Stimulated activated CD4-positive, alpha-beta T cell treated with anti-CD3 and anti-CD28 coated beads, Interleukin-4, amount 100 ng/mL, for 48 hours (primary cell): ENCODE measurements around the gene XPNPEP2.

Source experiments
- DNase-seq, 2 donors: peaks; one replicate each; pipeline ENCODE4 v3.0.0-alpha.2; 2020; ENCODE audit warnings: low read depth in 2 of 2

The XPNPEP2 gene

DNA sequence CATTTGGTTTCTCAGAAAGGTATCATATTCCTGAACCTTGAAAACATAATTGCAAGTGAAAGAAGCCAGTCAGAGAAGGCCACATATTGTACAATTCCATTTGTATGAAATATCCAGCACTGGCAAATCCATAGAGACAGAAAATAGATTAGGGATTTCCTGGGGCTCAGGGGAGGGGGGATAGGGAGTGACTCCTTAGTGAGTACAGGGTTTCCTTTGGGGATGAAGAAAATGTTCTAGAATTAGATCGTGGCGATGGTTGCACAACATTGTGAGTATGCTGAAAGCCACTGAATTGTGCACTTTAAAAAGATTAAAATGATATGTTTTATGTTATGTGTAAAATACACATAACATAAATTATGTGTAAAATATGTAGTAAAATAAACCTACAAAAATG lies 10.3 kb downstream of the XPNPEP2 start:
- DNase-seq = no peak

DNA sequence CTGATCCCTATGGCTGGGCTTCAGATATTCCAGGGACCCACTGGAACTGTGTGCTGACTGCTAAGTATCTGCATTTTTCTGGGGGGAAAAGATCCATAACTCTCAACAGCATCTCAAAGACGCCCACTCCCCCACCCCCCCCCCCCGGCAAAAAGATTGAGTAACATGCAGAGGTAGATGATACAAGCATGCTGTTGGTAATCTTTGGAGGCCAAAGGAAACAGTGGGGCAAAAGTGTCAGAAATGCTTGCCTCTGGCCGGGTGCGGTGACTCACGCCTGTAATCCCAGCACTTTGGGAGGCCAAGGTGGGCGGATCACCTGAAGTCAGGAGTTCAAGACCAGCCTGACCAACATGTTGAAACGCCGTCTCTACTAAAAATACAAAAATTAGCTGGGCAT lies 12.2 kb downstream of the XPNPEP2 start:
- DNase-seq = no peak

DNA sequence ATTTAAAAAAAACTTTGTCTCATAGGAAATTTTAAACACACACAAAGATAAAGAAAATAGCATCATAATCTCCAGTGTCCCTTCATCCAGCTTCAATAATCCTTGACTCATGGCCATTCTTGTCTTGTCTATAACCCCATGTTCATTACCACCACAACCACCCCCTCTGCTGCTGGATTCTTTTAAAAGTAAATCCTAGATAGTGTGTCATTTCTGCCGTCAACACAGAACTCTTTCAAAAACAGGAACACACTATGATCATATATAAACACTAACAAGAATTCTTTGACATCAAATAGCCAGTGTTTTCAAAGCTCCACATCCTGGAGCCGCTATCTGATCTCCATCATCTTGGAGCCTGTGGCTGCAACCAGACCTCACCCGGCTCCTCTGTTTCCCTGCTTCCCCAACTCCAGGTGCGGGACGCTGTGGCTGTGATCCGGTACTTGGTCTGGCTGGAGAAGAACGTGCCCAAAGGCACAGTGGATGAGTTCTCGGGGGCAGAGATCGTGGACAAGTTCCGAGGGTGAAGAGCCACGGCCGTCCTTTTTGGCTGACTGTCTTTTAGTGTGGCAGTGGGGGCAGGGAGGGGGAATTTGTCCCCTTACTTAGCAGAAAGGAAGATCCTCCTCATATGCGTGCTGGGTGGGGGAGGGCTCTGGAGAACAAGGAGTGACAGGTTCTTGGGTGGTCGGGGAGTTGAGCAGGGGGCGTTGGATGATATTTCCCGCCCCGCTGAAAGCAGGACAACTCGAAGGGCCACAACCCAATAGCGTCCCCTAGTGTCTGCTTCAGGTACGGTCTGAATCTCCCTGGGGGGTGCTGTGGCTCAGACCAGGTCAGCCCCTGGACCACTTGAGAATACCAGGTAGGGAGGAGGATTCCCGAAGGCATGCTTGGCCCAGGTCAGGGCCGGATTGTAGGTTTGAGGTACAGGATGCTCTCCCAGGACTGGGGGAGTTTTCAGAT lies 15.6 kb downstream of the XPNPEP2 start:
- DNase-seq = no peak

DNA sequence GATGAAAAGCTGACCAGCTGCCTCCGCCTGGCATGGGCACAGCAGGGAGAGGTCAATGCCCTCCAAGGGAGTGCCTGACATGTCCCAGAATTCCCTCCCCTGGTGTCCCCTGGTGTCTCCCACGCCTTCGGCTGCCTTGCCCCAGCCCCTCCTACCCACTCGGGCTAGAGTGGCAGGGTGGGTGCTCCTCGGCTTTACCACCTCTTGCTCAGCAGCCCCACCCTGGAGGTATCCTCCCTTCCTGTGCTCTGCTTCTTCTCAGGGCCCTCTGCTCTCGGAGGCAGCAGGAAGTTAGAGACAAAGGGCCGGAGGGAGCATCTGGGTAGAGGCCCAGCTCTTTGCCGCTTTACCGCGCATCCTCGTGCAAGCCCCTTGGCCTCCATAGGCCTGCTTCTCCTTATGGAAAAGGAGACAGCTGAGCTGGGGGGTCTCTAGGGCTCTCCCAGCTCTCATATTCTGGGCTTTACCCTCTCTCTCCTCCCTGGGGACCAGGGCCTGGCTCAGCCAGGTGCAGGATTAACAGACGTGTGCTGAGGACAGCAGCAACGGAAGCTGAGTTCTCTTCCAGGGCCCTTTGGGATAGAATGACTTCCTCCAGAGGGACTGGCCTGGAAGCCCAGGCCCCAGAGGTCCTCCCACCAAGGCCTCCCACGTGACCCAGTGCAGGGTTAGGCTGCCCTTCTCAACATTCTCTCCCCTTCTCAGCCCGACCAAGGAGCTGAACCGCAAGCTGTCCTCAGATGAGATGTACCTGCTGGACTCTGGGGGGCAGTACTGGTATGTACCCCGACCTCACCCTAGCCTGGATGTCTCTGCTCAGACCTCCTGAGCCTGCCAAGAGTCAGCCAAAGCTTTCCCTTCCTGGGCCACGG lies 17.2 kb downstream of the XPNPEP2 start:
- no peak for DNase-seq

DNA sequence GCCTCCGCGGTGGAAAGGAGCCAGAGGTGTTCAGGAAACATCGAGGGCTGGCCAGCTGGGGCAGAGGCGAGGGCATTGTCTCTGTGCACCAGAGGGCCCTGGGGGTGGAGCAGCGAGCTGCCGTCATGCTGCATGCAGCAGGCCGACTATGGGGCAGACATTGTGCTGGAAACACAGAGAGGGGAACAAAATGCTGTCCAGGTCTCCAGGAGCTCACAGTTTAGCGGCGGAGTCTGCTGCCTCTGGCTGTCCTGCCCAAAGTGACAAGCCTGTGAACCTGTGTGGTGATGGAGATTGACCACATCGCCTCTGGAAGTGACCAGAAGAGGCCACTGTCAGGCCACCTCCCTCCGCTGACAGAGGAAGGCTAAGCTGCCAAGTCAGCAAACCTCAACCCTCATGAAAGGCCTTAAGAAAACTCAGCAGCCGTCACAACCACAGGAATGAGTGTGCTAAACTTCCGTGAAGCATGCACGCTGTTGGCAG lies 20.8 kb downstream of the XPNPEP2 start:
- DNase-seq = no peak

DNA sequence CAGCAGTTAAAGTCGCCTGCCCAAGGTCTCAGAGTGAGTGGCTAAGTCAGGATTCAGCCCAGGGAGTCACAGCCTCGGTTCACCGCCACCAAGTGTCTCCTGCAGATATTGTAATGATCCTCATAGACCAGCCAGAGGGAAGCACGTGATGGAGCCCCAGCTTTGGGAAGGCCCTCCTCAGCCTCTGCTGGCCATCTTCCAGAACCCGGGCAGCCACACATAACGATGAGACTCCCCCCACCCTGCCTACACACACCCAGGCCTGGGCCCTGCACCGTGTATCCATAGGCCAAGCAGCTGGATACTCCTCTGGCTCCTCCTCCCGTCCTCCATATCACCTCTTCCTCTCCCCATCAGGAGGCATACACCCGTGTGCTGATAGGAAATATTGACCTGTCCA lies 21.4 kb downstream of the XPNPEP2 start:
- DNase-seq = no peak

DNA sequence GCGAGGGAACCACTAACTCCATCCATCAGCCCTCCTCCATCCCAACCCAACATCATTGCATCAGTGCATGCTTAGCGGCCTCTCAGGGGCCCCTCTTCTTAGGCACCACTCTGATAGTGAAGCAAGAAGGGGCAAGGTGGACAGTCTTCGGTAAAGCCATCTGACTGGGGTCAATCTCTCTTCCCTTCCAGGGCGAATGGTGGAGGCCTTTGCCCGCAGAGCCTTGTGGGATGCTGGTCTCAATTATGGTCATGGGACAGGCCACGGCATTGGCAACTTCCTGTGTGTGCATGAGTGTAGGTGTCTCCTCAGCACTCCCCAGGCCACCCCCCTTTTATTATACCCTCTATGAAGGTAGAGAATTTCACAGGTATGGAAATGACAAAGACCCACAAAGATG lies 22.2 kb downstream of the XPNPEP2 start:
- DNase-seq = no peak

DNA sequence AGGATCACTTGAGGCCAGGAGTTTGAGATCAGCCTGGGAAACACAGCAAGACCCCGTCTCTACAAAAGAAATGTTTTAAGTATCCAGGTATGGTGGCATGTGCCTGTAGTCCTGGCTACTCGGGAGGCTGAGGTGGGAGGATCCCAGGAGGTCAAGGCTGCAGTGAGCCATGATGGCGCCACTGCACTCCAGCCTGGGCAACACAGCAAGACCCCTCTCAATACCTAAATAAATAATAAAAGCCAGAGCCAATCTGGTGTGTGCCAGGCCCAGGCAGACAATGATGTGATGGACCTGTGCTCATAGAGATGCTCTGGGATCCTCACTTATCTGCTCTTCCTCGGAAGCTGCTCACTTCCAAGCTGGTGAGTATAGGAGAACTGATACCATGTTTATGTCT lies 22.8 kb downstream of the XPNPEP2 start:
- no peak for DNase-seq

DNA sequence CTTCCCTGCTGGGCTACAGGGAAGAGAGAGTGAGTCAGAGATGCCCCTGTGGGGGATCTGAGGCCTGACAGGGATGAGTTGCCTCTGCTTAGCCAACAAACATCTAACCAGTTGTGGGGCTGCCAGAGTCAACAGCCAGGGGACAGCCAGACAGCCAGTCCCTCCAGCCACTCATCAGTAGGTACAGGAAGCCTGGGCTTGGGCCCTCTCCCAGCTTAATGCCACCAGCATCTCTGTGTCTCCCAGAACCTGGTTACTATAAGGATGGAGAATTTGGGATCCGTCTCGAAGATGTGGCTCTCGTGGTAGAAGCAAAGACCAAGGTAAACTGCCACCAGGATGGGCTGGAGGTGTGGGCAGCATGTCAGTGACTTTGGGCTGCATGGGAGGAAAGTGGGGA lies 23.7 kb downstream of the XPNPEP2 start:
- no peak for DNase-seq

DNA sequence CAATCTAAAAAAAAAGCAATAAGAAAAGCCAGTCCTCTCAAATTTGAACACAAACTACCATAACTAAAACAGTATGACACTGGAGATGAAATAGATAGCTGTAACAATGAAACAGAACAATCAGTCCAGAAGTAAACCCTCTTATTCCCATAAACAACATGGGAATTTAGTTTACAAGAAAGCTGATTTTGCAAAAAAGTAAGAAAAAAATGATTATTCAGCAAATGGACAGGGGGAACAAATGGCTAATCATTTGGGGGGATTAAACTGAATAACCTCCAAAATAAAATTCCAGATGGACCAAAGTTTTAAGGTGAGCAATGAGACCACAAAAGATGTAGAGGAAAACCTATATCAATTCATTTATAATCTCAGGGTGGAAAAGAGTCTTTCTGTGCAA lies 24.9 kb downstream of the XPNPEP2 start:
- DNase-seq = no peak

DNA sequence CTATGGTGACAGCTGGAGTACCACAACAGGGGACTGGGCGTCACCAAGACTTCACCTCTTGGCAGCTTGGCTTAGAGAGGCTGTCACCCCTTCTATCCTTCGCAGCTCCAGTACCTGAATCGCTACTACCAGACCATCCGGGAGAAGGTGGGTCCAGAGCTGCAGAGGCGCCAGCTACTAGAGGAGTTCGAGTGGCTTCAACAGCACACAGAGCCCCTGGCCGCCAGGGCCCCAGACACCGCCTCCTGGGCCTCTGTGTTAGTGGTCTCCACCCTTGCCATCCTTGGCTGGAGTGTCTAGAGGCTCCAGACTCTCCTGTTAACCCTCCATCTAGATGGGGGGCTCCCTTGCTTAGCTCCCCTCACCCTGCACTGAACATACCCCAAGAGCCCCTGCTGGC lies 29.4 kb downstream of the XPNPEP2 start:
- no peak for DNase-seq

DNA sequence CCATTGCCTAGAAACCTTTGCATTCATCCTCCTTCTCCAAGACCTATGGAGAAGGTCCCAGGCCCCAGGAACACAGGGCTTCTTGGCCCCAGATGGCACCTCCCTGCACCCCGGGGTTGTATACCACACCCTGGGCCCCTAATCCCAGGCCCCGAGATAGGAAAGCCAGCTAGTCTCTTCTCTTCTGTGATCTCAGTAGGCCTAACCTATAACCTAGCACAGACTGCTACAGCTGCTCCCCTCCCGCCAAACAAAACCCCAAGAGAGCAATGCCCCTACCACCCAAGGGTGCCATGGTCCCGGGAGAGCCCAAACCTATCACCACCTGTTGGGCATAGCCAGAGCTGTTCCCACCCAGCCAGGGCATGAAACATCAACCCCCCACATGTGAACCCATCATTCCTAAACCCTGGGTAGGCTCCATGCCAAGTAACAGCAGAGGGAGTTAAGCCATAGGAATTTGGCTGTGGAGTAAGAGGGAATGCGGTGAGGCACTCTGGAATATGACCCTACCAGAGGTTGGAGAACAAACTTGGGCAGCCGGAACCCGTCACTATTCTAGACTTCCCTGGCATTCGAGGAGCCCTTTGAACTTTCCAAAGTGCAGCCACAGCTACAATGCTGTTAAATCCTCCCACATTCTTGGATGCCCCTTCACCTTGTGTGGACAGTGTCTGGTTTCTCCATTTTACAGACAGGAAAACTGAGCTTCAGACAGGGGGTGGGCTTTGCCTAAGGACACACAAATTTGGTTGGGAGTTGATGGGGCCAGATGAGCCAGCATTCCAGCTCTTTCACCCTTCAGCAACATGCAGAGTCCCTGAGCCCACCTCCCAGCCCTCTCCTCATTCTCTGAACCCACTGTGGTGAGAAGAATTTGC lies 30.0 kb downstream of the XPNPEP2 start:
- no peak for DNase-seq

DNA sequence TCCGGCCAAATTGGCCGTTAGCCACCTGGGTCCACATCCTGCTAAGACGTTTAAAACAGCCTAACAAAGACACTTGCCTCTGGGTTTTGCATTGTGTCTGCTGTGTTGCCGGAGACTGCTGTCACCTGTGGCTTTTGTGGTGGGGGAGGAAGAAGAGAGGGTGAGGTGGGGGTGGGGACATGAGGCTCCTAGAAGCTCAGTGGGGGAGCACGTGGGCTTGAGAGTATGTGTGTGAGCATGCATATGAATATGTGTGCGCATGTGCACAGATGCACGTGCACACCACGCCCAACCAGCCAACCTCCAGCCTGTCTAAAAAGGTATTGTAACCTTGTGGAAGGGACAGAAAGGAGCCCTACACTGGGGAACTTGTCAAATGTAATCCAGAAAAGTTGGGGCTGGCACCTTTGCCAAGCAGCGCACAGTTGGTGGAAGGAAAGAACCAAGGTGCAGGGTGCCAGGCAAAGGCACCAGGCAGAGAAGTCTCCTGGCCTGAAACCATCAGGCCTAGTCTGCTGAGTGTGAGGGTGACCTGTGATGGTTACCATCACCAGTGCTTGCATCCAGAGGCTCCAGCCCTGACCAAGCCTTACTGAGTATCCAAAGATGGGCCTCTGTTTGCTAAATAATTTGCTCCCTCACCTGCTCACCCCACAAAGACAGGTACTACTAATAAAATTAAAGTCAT lies 30.8 kb downstream of the XPNPEP2 start:
- peak in 1 of 2 donors; percentile 51 for DNase-seq

DNA sequence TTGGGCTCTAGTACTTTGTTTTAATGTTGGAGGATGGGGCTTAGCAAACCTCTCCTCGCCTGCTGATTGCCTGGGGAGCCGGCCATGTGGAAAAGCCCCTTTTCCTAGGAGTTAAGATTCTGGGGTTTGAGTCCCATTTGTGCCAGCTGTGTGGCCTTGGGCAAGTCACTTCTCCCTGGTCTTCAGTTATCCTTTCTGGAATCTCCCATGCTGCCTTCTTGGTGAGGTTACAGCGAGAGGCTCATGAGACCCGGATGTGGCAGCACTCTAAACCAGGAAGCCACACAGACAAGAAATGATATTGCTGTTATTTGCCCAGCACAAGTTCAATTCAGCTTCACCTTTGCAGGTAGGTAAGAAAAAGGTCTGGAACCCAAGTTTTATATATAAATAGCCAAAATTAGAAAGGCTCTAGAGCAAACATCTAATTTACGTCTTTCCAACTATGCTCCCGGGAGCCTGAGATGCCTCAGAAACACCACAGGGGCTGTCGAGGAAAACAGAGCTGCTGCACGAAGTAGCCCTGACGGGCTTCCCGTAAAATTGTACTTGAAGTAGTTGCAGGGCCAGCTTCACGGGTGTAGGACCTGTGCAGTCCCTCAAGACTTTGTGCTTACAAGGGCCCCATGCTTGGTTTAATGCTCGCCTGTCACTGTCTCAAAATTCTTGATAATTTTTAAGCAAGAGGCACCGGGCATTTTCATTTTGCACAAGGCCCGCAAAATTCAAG lies 32.7 kb downstream of the XPNPEP2 start:
- DNase-seq = no peak

DNA sequence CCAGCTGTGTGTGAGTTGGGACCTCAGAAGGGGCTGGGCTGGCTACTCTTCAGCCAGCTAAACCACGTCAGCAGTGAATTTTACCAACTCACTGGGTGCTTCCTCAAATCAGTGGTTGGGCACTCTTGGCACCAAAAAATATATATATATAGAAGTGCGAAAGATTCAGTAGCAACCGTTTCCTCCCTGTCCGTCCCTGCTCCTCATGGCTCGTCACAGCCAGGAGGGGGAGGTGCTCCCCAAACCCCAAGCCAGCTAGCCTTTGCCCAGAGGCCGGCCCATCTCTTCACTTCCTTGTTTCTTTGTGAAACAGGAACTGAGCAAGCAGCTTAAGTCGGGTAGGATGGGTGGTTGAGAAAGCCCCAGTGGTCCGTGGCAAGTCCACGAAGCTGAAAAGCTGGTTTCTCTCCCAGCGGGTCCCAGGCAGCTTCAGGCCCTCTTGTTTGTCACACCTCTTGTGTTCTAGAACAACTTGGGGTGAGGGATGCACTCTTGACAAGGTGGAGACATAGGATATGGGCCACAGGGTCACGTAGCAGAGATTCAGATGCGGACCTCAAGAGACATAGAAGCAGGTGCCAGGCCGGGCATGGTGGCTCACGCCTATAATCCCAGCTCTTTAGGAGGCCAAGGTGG lies 34.1 kb downstream of the XPNPEP2 start:
- DNase-seq = no peak

DNA sequence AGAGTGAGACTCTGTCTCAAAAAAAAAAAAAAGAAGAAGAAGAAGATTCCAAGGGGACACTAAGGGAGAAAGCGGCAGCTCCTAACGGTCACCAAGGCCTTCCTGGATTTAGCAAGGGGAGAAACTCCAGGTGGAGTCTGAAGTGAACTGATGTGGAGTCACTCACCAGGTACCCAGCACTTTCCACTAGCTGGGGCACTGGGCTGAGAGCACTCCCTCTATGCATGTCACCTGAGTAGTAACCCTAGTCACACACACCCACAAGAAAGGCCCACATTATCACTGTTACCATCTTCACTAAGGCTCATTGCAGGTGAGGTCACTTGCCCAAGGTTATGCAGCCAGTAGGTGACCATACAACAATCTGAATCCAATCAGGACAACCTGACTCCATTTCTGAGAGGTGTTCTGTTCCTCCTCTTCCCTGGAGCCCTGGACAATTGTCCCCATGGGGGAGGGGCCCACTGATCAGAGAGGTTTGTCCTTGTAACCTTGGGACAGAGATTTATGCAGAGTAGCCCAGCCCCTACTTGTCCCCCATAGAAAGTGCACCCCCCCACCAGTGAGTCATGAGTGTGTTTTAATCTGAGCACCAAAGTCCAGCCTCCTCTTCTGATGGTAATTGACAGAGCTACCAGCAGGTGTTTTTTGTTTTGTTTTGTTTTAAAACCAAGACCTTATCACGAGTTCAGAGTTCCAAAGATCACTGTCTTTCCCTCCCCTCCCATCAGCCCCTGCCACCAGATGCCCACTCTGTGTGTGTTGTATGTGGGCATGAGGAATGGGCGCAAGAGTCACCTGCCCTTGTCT lies 35.1 kb downstream of the XPNPEP2 start:
- DNase-seq = no peak

DNA sequence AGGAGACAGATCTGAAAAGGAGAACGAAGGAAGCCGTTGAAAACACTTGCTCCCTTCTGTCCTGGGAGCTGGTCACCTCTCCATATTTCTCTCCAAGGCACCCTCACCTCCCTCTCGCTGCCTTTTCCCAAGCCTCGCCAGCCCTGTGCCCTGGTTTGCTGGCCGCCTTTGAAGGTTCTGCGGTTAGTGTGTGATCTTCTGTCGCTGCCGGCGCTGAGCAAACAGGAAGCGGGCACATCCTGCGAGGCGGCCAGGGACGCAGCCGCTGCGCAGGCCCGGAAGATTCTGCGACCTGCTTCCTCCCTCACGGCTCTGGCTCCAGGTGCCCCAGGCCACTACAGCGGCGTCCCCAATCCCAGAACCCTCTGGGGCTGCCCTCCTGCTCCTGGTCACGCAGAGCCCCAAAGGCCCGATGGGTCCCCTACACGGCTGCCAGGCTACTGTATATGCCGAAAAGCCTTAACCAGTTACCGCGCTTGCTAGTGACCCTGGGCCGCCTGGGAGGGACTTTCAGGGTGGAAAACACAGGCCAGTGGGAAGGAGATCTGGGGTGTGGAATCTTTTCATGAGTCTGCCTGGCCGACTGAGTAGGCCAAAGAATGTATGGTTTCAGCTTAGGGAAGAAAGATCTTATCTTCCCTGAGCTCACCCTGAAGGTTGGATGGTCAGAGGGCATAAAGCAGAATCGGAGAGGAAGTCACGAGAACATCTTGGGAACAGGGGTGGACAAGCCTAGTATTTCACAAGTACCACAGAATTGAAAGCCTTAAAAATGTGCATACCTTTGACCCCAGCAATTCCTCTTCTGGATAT lies 38.6 kb downstream of the XPNPEP2 start:
- peak; percentile 47 to 66 for DNase-seq

DNA sequence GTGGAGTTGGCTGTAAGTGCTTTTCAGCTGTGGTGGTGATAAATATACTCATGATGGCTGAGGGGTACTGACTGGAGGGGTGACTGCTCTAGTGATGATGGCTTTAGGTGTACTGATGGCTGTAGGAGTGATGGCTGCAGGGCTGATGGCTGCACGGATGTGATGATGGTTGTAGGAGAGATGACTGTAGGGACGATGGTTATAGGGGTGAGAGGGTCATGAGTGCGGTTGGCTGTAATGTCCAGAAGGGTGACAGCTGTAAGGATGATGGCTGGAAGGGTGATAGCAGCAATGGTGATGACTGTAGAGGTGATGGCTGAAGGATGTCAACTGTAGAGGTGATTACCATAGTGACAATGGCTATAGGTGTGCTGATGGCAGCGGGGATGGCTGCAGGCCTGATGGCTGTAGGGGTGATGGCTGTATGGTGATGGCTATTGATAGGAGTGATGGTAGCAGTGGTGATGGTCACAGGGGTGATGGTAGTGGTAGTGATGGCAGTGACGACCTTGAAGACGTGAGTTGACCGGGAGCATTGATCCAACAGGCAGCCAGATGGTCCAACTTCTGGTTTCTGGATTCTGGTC lies 40.4 kb downstream of the XPNPEP2 start:
- no peak for DNase-seq
